HG03108 (cell line): ENCODE data around the gene ZDHHC5.
"Not testable (repeated sequence)": the region's sequence is repeated elsewhere in the genome, so short reads cannot be mapped to it uniquely, and the experiment has no call there.

Experiments
- ATAC-seq: cut with Tn5 transposase; IDR thresholded peaks from one replicate; pipeline ENCODE4 v1.9.1; 2021; ENCODE audit warnings: moderate library complexity; ENCODE audit not compliant: unreplicated experiment

The ZDHHC5 gene

DNA sequence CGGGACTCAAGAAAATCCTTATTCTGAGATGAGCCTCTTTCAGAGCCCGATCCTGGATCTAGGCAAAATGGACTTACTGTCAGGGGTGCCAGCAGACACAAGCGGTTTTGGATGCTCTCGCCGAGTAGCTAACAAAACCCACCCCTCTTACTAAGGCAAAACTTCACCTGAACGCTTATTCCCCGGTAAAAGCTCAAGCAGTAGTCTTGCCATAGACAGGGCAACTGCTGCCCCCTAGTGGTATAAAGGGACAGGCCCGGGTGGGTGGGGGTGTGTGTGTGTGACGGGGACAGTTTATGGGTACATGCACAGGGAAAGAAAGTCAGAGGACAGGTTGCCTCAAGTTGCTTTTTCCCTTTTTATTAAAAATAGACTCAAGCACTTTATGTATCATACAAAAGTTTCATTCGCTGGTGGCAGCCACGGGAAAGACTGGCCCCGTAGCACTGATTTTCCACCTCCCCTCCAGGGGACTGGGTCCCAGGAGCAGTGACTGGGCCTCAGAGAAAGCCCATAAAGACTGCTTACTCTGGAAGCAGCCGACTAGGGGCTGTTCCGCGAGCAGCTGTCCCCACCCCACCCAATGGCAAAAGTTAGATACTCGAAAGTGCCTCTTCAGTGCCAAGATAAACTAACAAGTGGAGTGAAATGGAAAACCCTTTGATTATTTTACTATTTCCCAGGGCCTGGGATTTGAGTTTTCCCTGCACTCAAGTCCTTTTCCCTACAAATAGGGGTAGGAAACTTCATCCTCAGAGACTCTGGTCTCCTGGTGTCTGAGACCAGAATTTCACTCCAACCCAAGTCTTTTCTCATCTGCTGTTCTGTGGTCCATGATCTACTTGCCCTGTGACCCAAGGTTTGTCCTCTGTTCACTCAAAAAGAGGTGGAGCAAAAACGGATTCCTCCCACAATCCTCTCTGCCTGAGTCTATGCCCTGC, 22.9 kb upstream of the ZDHHC5 start:
- peak; percentile 41 for ATAC-seq

DNA sequence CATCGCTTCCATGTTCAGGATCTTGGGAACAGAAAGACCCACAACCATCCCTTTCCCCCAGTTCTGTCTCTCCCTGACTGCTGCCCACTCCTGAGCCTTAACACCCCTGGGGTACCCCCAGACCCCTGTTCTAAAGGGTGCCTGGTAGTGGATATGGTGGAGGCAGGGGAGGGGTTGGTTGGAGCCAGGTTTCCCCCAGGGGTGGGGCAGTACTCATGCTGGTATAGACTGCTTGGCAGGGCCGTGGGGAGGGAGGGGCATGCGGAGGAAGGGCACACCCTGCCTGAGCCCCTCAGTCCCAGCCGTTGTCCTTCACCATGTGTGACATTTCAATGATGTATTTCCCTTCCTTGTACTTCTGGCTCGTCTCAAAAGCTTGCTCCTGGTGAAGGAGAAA, 22.2 kb upstream of the ZDHHC5 start:
- no peak for ATAC-seq

DNA sequence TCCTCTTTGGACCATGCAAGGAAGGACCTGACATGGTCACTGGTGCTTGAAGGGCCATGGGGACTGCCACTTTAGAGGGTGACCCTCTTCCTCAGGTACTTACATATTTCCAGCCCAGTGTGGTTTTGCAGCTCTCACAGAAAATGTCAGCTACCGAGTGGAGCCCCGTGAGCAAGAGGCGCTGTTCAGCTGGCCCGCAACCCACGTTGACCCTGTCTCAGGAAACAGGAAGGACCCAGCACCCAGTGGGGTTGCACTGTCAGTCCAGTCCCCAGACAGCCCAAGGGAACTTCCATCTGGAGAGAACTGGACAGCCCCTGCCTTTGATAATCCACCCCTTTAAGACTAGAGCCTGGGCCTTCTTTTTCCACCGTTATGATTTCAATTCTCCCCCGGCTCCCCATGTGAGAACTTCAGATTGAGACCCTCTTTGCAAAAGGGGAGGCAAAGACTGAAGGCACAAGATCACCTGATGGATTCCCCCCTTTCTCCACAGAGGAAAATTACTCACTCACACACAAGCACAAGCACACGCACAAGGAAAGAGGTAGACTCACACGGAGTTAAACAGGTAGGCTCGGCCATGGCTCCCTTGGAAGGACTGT, 21.6 kb upstream of the ZDHHC5 start:
- peak; percentile 41 for ATAC-seq

DNA sequence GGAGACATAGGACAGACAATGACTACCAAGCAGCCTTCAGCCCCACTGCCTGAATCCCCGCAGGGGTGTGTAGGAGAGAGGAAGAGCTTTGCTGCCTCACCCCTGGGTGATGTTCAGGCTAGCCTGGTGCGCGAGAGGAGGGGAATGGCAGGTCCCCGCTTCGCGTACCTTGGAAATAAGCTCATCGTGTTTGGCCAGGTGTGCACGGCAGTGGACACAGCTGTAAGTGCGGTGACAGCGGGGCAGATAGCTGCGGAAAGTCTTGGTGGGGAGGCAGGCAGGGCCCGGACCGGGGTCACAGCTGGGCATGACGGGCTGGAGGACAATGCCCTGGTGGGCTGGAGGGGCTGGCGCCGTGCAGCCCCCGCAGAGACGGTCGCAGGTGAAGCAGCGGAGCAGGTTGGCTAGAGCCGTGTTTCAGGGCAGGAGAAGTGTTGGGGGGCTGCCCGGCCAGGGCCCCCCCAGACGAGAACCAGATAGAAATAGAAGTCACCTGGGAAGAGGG, 21.1 kb upstream of the ZDHHC5 start:
- ATAC-seq = no peak

DNA sequence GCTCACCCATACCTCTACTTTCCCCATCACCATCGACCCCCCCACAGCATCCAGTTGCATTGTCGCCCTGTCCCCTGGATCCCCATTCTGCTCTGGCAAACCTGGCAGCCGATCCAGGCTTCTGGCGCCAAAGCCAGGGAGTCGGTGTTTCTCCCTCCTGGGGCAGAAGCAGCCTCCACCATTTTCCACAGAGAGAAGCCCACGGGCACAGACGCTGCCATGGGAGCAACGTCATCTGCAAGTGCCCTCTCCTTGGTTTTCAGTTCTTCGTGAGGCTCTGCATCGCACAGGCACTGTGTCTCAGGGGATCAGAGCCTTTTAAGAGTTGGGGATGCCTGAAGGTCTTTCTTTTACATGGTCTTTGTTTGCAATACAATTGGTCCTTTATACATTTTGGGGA, 20.5 kb upstream of the ZDHHC5 start:
- ATAC-seq = no peak

DNA sequence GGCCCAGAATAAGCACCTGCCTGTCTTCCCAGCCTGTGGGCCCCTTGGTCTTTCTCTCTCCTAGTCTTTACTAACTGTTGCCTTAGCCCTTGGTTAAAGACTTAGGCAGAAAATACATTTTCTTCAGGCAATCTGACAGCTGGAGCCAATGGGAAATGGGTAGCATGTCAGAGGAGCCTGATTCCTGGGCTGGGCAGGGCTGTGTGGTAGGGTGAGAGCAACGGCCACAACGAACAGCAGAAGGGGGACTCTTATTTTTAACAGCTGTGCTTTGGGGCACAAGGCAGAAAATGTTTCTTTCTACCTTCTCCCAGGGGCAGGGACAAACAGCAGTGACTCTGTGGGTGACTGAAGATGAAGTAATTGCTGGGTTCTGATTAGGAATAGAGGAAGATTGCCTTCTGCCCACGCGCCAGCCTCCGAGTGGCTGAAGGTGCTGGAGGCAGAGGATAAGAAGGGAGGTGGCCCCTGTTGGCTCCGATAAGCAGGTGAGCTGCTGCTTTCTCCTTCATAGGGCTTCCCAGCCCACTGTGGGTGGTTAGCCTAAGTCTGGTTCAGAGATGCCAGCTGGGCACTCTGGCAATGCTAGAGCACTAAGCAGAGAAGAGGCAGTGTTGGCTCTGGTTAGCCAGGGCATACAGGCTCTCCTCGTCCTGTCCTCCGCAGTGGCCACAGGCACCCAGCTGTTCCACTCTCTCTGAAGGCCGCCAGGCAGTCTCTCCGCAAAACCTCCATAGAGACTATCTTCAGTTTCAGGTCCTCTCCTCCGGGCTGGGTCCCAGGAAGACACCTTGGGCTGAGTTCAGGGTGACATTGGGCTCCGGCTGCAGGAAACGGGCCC, 19.7 kb upstream of the ZDHHC5 start:
- ATAC-seq = no peak

DNA sequence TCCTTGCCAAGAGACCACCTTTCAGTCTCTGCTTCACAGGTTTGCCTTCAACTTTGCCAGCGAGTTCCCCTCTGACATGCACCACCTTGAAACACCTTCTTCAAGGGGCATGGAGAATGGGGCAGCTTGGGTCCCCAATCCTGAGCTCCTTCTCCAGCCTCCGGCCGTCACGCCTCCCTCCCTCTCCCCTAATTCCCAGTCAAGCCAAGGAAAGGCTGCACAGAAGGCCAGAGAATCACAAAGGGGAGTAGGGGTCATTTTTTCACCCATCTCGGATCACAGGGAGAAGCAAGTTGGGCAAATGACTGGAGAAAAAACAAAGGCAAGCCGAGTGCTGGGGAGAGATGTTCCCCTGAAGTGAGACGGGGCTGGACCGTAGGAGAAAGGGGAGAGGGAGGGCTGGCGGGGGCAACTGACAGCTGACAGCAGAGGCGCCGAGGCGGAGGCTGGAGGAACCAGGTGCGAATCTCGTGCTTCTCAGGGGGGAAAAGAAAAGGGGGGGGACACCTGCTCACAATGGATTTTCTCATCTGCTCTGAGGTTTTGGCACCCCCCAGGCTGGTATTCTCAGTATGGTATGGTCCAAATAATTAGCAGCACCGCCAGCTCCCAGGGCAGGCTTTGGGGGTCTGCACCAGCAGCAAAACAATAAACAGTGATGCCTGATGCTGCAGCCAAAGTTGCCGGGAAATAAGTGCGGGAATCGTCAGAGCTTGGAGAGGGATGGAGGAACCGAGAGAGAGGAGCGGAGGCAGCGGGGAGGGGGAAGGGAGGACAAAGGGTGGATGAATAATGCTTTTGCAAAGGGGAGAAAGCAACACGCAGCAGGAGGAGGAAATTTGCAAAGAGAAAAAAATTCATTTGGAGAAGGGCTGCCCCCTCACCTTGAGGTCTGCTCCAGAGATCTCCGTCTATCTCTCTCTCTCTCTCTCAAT, 18.8 kb upstream of the ZDHHC5 start:
- no peak for ATAC-seq

- no peak for ATAC-seq
Measured at GRCh38 chr11:57649826-57650738, 17.8 kb upstream of the ZDHHC5 start, which contains the start of gene YPEL4. Gene YPEL4, minus strand, starts transcription at chr11:57649912. Its CDS starts 2,805 bp downstream, at chr11:57647107.

- no peak for ATAC-seq
Measured at GRCh38 chr11:57650739-57651090, 17.2 kb upstream of the ZDHHC5 start.

- ATAC-seq = no peak
Measured at GRCh38 chr11:57651408-57651807, 16.5 kb upstream of the ZDHHC5 start.

DNA sequence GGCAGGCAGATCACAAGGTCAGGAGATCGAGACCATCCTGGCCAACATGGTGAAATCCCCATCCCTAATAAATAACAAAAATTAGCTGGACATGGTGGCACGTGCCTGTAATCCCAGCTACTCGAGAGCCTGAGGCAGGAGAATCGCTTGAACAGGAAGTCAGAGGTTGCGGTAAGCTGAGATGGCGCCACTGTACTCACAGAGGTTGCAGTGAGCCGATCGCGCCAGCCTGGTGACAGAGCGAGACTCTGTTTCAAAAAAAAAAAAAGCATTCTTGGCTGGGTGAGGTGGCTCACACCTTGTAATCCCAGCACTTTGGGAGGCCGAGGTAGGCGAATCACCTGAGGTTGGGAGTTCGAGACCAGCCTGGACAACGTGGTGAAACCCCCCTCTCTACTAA, 15.7 kb upstream of the ZDHHC5 start:
- ATAC-seq = not testable (repeated sequence)

GRCh38 chr11:57652662-57653061, 15.3 kb upstream of the ZDHHC5 start:
- ATAC-seq = no peak

DNA sequence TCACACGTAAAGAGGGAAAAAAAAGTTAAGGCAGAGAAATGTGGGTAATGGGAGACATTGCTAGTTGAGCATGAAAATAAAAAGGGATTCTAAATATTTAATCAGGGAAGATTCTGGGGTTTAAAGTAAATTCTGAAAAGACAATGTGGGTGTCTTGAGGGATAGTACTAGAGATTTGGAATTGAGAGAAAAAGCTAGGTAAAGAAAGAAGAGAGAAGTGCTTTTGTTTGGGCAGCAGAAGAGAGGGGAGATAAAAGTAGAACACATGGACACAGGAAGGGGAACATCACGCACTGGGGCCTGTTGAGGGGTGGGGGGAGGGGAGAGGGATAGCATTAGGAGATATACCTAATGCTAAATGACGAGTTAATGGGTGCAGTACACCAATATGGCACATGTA, 14.8 kb upstream of the ZDHHC5 start:
- no peak for ATAC-seq

DNA sequence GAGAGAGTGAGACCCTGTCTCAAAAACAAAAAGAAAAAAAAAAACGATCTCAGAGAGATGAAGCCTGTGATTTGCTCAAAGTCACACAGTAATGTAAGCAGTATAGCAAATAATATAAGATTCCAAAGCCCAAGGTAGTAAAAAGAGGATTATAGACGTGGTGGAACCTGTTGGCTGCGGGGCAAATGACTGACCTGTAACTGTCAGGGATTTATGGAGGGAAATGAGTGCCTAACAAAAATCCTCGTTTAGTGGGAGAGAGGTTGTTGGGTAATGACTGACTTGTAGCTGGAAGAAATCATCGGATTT, 11.1 kb upstream of the ZDHHC5 start:
- ATAC-seq = no peak

- peak; percentile 99 for ATAC-seq
Measured at GRCh38 chr11:57657194-57658022, 10.5 kb upstream of the ZDHHC5 start, which contains the start of gene CLP1. Gene CLP1, plus strand, starts transcription at chr11:57657762. Its CDS starts 1,715 bp downstream, at chr11:57659477.

- no peak for ATAC-seq
Measured at GRCh38 chr11:57658023-57658361, 9.9 kb upstream of the ZDHHC5 start.

DNA sequence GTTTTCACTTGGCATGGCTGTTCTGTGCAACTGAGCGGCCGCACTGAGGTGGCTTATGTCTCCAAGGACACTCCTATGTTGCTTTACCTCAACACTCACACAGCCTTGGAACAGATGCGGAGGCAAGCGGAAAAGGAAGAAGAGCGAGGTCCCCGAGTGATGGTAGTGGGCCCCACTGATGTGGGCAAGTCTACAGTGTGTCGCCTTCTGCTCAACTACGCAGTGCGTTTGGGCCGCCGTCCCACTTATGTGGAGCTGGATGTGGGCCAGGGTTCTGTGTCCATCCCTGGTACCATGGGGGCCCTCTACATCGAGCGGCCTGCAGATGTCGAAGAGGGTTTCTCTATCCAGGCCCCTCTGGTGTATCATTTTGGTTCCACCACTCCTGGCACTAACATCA, 8.2 kb upstream of the ZDHHC5 start:
- ATAC-seq = no peak

GRCh38 chr11:57662893-57663292, 5.0 kb upstream of the ZDHHC5 start:
- no peak for ATAC-seq
